Measurements from ENCODE around the gene FBXO3.
"Not testable (repeated sequence)": the region's sequence is repeated elsewhere in the genome, so short reads cannot be mapped to it uniquely, and the experiment has no call there.

Gene FBXO3

DNA sequence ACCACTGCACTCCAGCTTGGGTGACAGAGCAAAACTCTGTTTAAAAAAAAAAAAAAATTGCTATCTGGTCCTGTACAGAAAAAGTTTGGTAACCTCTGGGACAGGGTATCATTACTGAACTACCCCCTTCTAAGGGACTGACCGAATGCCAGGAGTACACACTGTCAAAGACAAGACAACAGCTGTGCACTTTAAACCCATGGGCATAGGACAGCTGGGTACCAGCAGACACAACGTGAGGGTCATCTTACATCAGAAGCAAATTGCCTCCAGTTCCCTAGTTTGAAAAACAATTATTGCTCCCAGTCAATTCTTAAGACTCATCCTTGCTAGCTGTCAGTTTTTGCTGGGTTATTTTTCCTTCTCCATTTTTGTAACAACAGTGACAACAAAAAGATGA is 55.9 kb downstream of the FBXO3 start:
- no peak overlapping the region for H3K4me3 ChIP-seq (replicated peaks; ENCODE audit: low read depth, low read length)
- no peak for DNase-seq (ENCODE audit: low read depth)
- TF ChIP-seq, protein P1, sequence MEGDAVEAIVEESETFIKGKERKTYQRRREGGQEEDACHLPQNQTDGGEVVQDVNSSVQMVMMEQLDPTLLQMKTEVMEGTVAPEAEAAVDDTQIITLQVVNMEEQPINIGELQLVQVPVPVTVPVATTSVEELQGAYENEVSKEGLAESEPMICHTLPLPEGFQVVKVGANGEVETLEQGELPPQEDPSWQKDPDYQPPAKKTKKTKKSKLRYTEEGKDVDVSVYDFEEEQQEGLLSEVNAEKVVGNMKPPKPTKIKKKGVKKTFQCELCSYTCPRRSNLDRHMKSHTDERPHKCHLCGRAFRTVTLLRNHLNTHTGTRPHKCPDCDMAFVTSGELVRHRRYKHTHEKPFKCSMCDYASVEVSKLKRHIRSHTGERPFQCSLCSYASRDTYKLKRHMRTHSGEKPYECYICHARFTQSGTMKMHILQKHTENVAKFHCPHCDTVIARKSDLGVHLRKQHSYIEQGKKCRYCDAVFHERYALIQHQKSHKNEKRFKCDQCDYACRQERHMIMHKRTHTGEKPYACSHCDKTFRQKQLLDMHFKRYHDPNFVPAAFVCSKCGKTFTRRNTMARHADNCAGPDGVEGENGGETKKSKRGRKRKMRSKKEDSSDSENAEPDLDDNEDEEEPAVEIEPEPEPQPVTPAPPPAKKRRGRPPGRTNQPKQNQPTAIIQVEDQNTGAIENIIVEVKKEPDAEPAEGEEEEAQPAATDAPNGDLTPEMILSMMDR (IDR thresholded peaks at IDR 0.05; ENCODE audit: low read length, missing control alignments): no peak

DNA sequence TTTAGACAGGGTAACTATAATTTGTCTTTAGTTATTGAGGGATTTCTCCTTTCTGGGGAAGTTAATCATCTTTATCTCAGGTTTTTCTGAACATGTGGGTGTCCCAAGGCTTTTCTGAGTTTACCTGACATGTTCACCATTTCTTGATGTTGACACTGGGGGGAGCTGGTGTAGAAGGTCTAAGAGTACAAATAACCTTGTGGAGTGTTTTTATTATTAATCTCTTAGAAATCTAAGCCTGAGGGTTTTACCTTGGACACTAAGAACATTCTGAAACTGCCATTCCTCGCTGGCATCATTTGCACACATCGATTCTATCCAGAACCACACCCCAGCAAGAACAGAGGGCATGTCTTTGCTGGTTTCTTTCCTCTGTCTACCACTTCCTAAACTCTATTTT is 58.1 kb downstream of the FBXO3 start:
- DNase-seq (ENCODE audit: low read depth): peak; percentile 63
- TF ChIP-seq, protein P1 (IDR thresholded peaks at IDR 0.05; ENCODE audit: low read length, missing control alignments): peak; percentile 43
- no peak overlapping the region for H3K4me3 ChIP-seq (replicated peaks; ENCODE audit: low read depth, low read length)

DNA sequence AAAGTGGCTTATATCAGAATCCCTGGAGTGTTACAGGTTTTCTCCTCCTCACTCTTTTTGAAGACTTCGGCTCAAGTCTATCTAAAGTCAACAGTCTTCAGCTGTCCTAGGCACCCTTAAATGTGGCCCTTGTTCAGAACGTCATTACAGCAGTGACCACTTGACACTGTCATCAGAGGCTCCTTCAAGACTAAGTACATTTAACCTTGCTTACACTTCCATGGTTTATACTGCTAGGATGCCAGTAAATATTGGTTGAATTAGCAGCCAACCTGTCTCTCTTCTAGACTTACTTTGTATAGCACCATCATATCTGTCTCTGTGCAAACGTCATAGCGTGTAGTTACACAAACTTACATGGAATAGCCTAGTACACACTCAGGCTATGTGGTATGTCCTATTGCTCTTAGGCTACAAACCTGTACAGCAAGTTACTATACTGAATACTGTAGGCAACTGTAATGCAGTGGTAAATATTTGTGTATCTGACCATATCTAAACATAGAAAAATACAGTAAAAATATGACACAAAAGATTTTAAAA is 60.4 kb downstream of the FBXO3 start:
- DNase-seq (ENCODE audit: low read depth): no peak
- TF ChIP-seq, protein P1 (IDR thresholded peaks at IDR 0.05; ENCODE audit: low read length, missing control alignments): no peak
- no peak overlapping the region for H3K4me3 ChIP-seq (replicated peaks; ENCODE audit: low read depth, low read length)

DNA sequence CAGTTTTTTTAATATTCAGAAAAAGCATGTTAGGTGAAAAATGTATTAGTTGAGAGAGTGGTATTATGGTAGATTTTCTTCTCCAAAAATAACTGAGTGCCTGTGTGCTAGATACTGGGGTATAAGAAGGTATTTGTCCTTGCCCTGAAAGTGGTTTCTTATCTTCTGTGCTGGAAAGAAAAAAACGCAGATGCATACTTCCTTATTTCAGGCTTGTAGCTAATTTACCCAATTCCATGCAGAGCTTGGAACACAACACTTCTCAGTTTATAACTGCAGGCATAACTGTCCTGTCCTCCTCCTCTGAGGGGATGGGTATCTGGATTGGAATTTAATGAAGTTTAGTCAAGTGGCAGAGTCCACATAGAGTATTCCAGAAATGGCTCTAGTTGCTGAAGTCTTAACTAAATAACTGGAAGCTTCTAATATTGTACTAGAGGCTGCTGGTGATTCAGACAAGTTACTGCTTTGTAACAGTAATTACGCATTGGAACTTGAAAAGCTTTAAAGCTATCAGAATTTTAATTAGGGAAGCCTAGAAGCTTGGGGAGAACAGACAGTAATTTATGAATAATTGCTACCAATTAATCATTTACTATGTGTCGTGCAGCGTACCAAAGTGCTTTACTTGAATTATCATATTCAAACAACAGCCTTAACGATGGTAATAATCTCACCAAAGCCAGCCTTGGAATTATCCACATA is 61.0 kb downstream of the FBXO3 start:
- DNase-seq (ENCODE audit: low read depth): no peak
- no peak overlapping the region for H3K4me3 ChIP-seq (replicated peaks; ENCODE audit: low read depth, low read length)
- TF ChIP-seq, protein P1 (IDR thresholded peaks at IDR 0.05; ENCODE audit: low read length, missing control alignments): no peak

DNA sequence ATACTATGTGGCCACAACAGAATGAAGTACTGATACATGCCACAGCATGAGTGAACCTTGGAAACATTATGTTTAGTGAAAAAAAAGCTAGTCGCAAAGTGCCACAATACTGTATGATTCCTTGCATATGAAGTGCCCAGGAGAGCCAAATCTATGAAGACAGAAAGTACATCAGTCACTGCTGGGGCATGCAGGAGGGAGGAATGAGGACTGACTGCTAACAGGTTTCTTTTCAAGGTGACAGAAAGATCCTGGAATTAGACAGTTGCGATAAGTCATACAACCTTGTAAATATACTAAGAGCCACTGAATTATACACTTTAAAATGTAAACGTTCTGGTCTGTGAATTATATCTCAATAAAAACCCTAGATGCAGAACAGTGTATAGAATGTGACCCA is 61.9 kb downstream of the FBXO3 start:
- no peak for DNase-seq (ENCODE audit: low read depth)
- no peak overlapping the region for H3K4me3 ChIP-seq (replicated peaks; ENCODE audit: low read depth, low read length)
- TF ChIP-seq, protein P1 (IDR thresholded peaks at IDR 0.05; ENCODE audit: low read length, missing control alignments): no peak

DNA sequence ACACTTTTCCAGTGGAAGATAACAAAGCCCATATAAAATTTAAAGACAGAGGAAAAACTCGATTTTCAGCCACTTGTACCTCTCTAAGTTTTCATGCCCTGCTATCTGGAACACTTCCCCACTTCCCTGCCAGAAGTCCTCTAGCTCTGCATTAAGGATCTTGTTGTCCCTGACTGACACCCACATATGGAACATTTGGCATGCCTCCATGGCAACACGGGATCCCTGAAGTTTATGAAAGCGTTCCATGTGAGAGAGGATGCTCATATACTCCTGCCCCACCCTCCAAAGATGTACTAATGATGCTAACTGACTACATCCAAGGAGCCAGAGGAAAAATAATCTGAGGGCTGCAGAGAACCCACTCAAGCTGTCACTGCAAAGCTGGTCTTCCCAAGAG is 64.9 kb downstream of the FBXO3 start:
- DNase-seq (ENCODE audit: low read depth): no peak
- TF ChIP-seq, protein P1 (IDR thresholded peaks at IDR 0.05; ENCODE audit: low read length, missing control alignments): no peak
- no peak overlapping the region for H3K4me3 ChIP-seq (replicated peaks; ENCODE audit: low read depth, low read length)

DNA sequence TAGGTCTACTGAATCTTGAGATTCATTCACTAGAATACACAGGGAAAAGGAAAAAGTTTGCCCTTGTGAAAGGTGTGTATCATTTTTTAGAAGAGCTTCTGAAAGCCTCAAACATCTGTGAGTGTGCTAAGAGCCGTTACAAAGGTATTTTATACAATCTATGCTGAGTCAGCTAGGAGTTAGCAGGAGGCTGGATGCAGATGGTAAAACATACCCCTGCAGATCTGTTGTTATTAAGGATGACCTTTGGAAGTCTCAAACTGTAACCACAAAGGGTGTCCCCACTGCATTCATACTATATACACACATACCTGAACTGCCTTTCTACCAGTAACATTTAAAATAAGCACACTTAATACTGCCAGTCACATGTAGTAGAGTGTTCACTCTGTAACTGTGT is 65.3 kb downstream of the FBXO3 start:
- no peak for DNase-seq (ENCODE audit: low read depth)
- H3K4me3 ChIP-seq (replicated peaks; ENCODE audit: low read depth, low read length): no peak overlapping the region
- TF ChIP-seq, protein P1 (IDR thresholded peaks at IDR 0.05; ENCODE audit: low read length, missing control alignments): no peak

DNA sequence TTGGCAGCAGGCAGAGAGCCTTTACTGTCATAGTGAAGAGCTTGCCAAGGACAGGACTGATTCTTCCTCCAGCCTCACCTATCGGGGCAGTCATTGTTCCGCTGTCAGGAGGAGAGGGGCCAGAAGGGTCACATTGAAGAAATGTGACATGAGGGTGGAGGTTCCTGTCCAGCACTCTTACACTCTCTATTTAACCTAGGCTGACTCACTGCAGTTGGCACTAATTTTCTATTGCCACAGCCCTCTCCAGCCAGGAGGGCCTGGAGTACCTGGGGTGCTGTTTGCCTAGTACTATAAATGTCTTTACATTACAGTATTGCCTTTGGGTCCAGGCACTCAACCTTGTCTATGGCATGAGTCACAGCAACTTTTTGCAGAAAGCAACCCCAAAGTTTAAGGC is 66.5 kb downstream of the FBXO3 start:
- not testable (repeated sequence) for H3K4me3 ChIP-seq (replicated peaks; ENCODE audit: low read depth, low read length); DNase-seq (ENCODE audit: low read depth)

Measured in fibroblast of pulmonary artery (primary cell).